ENCODE measurements around the gene TP73. TPM values are rescaled to one million over a fixed set of nuclear protein-coding genes. Genes with fewer than 3 reads are reported as not detected.

The TP73 gene
- total and polyA plus RNA-seq, 2 donors (not counting 1 experiment from before 2014, with no cell fraction given) = 1.2 to 2.4 TPM

DNA sequence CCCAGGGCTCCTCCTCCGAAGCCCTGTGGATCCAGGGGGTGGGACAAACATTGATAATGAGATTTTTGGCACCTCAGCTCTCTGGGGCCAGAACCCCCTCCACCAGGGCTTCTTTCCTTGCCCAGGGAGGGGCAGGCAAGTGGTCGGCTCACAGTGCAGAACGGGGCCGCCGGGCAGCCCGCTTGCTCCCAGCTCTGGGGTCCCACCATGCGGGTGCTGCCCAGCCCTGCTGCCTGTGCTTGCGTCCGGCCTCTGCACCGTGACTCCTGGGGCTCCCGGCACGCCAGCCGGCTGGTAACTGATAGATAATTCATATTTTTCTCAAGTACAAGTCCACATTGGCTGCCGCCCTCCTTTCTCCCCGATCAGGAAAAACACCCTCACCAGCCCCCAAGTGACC, 57.9 kb downstream of the TP73 start:
- ATAC-seq (ENCODE audit: low read depth) (no peak), DNase-seq (no peak)
- no peaks in the 10 kb centered on the region for H3K4me1 Mint-ChIP-seq
- peaks cover 20% of the 10 kb centered on the region for H3K27me3 Mint-ChIP-seq
- H3K79me2 ChIP-seq (ENCODE audit: control insufficient read depth, insufficient read depth, low read length) = no peaks in the 10 kb centered on the region
- CTCF ChIA-PET = no interaction called here
- TF ChIP-seq, protein P1, sequence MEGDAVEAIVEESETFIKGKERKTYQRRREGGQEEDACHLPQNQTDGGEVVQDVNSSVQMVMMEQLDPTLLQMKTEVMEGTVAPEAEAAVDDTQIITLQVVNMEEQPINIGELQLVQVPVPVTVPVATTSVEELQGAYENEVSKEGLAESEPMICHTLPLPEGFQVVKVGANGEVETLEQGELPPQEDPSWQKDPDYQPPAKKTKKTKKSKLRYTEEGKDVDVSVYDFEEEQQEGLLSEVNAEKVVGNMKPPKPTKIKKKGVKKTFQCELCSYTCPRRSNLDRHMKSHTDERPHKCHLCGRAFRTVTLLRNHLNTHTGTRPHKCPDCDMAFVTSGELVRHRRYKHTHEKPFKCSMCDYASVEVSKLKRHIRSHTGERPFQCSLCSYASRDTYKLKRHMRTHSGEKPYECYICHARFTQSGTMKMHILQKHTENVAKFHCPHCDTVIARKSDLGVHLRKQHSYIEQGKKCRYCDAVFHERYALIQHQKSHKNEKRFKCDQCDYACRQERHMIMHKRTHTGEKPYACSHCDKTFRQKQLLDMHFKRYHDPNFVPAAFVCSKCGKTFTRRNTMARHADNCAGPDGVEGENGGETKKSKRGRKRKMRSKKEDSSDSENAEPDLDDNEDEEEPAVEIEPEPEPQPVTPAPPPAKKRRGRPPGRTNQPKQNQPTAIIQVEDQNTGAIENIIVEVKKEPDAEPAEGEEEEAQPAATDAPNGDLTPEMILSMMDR (IDR thresholded peaks at IDR 0.05) = no peak
- no peak for TF ChIP-seq EZH2 (IDR thresholded peaks at IDR 0.05; ENCODE audit: borderline replicate concordance, insufficient read depth, low read depth, low read length, poor library complexity, severe bottlenecking)
- no peak overlapping the region for H3K27ac Mint-ChIP-seq
- H3K9me3 ChIP-seq (ENCODE audit: control extremely low read depth in 1 of 3, control insufficient read depth in 2 of 3, insufficient read depth in 1 of 3, low read length in 2 of 3) = no peaks in the 10 kb centered on the region
- H3K4me3 Mint-ChIP-seq = no peak overlapping the region
- intact Hi-C loops (cut with micrococcal nuclease) = no loop called here
- H3K9me3 Mint-ChIP-seq (ENCODE audit: insufficient read depth) = no peaks in the 10 kb centered on the region
- peaks cover 0 to 17% (median 0%) of the 10 kb centered on the region in 4 experiments for H3K27me3 ChIP-seq (replicated peaks in 1 of 4; ENCODE audit: control extremely low read depth in 1 of 4, control insufficient read depth in 3 of 4, insufficient read depth in 4 of 4, low read length in 3 of 4)
- no peaks in the 10 kb centered on the region for H3K36me3 ChIP-seq (replicated peaks in 1 of 2; ENCODE audit: control extremely low read depth in 1 of 2, control insufficient read depth in 1 of 2, extremely low read depth in 1 of 2, insufficient read depth in 2 of 2, low read length in 1 of 2)
- H3K4me1 ChIP-seq (ENCODE audit: control insufficient read depth in 2 of 2, insufficient read depth in 2 of 2, low read length in 2 of 2) = no peaks in the 10 kb centered on the region
- H2AFZ ChIP-seq (ENCODE audit: insufficient read depth, low read depth, low read length, poor library complexity, severe bottlenecking) = no peak overlapping the region
- no peak overlapping the region for H3K4me3 ChIP-seq (ENCODE audit: control extremely low read depth in 1 of 5, extremely low read depth in 1 of 5, insufficient read depth in 1 of 5, low read depth in 2 of 5, low read length in 4 of 5)
- POLR2A ChIA-PET = no interaction called here
- no peak overlapping the region for H3K9ac ChIP-seq (ENCODE audit: low read length)
- H3K4me2 ChIP-seq (replicated peaks; ENCODE audit: low read depth, low read length, poor library complexity, severe bottlenecking) = no peak overlapping the region
- H3K27ac ChIP-seq (ENCODE audit: low read length in 2 of 2) = no peak overlapping the region
- 90% methylated on average over 7 of the region's 15 CpGs for WGBS (ENCODE audit: insufficient coverage)
- no peaks in the 10 kb centered on the region for H4K20me1 ChIP-seq (ENCODE audit: control insufficient read depth, insufficient read depth, low read length, poor library complexity, severe bottlenecking)

DNA sequence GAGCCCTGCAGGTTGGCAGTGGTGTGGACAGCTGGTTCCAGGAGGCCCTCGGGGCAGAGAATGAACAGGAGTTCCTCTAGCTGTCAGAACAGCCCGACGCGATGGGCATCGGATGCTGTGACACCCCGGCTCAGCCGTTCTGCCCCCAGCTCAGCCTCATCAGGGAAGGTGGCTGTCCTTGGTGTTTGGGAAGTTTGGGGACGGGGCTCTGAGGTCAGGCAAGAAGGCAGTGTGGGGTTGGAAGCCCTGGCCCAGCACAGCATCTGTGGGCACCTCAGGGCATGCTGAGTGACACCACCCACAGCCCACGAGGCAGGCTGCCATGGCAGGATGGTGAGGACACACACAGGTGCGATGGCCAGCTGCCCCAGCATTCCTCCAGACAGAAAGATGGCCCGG, 59.1 kb downstream of the TP73 start:
- POLR2A ChIA-PET = no interaction called here
- no peaks in the 10 kb centered on the region for H4K20me1 ChIP-seq (ENCODE audit: control insufficient read depth, insufficient read depth, low read length, poor library complexity, severe bottlenecking)
- no peaks in the 10 kb centered on the region for H3K79me2 ChIP-seq (ENCODE audit: control insufficient read depth, insufficient read depth, low read length)
- H3K27me3 ChIP-seq (replicated peaks in 1 of 4; ENCODE audit: control extremely low read depth in 1 of 4, control insufficient read depth in 3 of 4, insufficient read depth in 4 of 4, low read length in 3 of 4) = peaks cover 0 to 17% (median 0%) of the 10 kb centered on the region in 4 experiments
- H2AFZ ChIP-seq (ENCODE audit: insufficient read depth, low read depth, low read length, poor library complexity, severe bottlenecking) = no peak overlapping the region
- DNase-seq = no peak
- no peak for TF ChIP-seq EZH2 (IDR thresholded peaks at IDR 0.05; ENCODE audit: borderline replicate concordance, insufficient read depth, low read depth, low read length, poor library complexity, severe bottlenecking)
- TF ChIP-seq, protein P1 (IDR thresholded peaks at IDR 0.05) = no peak
- no peaks in the 10 kb centered on the region for H3K9me3 ChIP-seq (ENCODE audit: control extremely low read depth in 1 of 3, control insufficient read depth in 2 of 3, insufficient read depth in 1 of 3, low read length in 2 of 3)
- H3K9me3 Mint-ChIP-seq (ENCODE audit: insufficient read depth) = no peaks in the 10 kb centered on the region
- H3K27ac Mint-ChIP-seq = no peak overlapping the region
- H3K4me3 Mint-ChIP-seq = no peak overlapping the region
- CTCF ChIA-PET = interaction anchor here (1.3 kb wide), 1 partner anchor 13 kb away, joined by 5 read pairs; no protein-coding TSS in a partner anchor
- no peak overlapping the region for H3K4me2 ChIP-seq (replicated peaks; ENCODE audit: low read depth, low read length, poor library complexity, severe bottlenecking)
- no peaks in the 10 kb centered on the region for H3K4me1 Mint-ChIP-seq
- H3K36me3 ChIP-seq (replicated peaks in 1 of 2; ENCODE audit: control extremely low read depth in 1 of 2, control insufficient read depth in 1 of 2, extremely low read depth in 1 of 2, insufficient read depth in 2 of 2, low read length in 1 of 2) = no peaks in the 10 kb centered on the region
- H3K4me3 ChIP-seq (ENCODE audit: control extremely low read depth in 1 of 5, extremely low read depth in 1 of 5, insufficient read depth in 1 of 5, low read depth in 2 of 5, low read length in 4 of 5) = no peak overlapping the region
- peaks cover 24% of the 10 kb centered on the region for H3K27me3 Mint-ChIP-seq
- intact Hi-C loops (cut with micrococcal nuclease) = no loop called here
- H3K4me1 ChIP-seq (ENCODE audit: control insufficient read depth in 2 of 2, insufficient read depth in 2 of 2, low read length in 2 of 2) = no peaks in the 10 kb centered on the region
- ATAC-seq (ENCODE audit: low read depth) = no peak
- WGBS (ENCODE audit: insufficient coverage) = 81% methylated on average over 11 of the region's 11 CpGs
- H3K27ac ChIP-seq (ENCODE audit: low read length in 2 of 2) = no peak overlapping the region
- H3K9ac ChIP-seq (ENCODE audit: low read length) = no peak overlapping the region

Data from B cell (primary cell).